ENCODE results near the gene UQCRQ.
"Not testable (repeated sequence)": the region's sequence is repeated elsewhere in the genome, so short reads cannot be mapped to it uniquely, and the experiment has no call there.

Gene UQCRQ

GRCh38 chr5:132849347-132849746 lies 17.1 kb upstream of the UQCRQ start:
- Mint-ChIP-seq H3K4me3 (no peak overlapping the region), H3K4me1 (no peaks in the 10 kb centered on the region), H3K27ac (no peak overlapping the region), H3K9me3 (no peaks in the 10 kb centered on the region), H3K27me3 (no peaks in the 10 kb centered on the region)
- no peak for ATAC-seq
- no peak for DNase-seq

DNA sequence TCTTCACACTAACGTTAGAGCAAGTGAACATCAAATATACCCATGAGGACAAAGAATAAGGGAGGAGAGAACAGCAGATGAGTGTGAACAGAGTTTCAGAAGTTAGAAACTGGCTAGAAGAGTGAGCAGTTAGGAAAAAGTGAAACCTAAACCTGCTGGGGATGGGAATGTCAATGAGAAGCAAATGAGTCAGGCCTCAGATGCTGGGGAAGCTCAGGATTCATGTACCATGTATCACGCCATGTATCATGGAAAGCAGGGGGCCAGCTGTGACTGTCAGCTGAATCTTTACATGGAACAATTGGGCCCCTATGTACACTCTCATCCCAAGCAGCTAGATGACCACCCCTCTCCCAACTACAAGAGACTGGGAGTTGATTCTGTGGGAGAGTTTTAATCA lies 16.4 kb upstream of the UQCRQ start:
- no peak for DNase-seq

GRCh38 chr5:132853323-132853722 lies 13.1 kb upstream of the UQCRQ start:
- Mint-ChIP-seq H3K9me3 (no peaks in the 10 kb centered on the region), H3K27me3 (no peaks in the 10 kb centered on the region)
- no peak for DNase-seq

More for the DNA sequence above, 16.4 kb upstream of the UQCRQ start:
- Mint-ChIP-seq H3K4me3 (no peak overlapping the region), H3K27me3 (no peaks in the 10 kb centered on the region), H3K4me1 (no peaks in the 10 kb centered on the region), H3K9me3 (no peaks in the 10 kb centered on the region), H3K27ac (no peak overlapping the region)
- no peak for ATAC-seq

DNA sequence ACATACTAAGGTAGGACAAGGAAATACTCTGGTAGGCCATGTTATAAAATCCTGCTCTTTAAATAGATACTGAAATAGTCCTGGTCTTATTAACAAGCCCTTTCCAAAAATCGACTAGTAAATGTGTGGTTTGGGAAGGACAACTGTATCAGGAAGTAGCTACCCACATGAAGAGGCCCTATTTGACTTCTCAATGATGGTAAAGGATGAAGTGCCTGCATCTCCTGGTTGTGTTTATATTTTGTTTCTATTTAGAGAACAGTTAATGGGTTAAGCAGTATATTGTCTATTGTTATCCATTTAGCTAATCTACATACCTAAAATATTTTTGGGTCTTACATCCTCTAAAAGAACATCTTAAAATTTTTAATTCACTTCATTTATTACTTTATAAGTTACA lies 12.7 kb upstream of the UQCRQ start:
- H3K4me3 Mint-ChIP-seq: no peak overlapping the region
- no peaks in the 10 kb centered on the region for H3K4me1 Mint-ChIP-seq
- no peaks in the 10 kb centered on the region for H3K9me3 Mint-ChIP-seq
- no peak for DNase-seq
- ATAC-seq: no peak
- no peaks in the 10 kb centered on the region for H3K27me3 Mint-ChIP-seq
- no peak overlapping the region for H3K27ac Mint-ChIP-seq

More at GRCh38 chr5:132853323-132853722, 13.1 kb upstream of the UQCRQ start:
- Mint-ChIP-seq H3K4me1 (no peaks in the 10 kb centered on the region), H3K27ac (no peak overlapping the region), H3K4me3 (no peak overlapping the region)
- ATAC-seq: no peak

DNA sequence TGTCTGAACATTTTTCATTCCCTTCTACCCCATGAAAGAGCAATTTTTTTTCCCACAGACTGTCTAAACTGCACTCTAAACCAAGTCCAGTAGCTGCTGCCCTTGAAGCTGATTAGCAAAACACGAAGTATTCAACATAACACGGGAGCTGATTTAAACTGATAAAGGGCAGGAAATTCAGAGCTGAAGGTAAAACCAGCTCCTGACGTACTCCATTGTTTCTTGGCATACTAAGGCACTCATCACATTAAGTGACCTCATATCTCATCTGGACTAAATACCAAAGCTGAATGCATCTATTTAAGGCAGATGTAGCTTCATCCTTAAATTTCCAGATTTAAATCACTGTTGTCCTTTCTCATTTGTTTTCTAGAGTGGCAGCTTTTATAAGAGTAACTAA lies 12.1 kb upstream of the UQCRQ start:
- no peak for DNase-seq
- no peak overlapping the region for H3K27ac Mint-ChIP-seq
- no peak for ATAC-seq
- H3K9me3 Mint-ChIP-seq: no peaks in the 10 kb centered on the region
- no peak overlapping the region for H3K4me3 Mint-ChIP-seq
- H3K27me3 Mint-ChIP-seq: no peaks in the 10 kb centered on the region
- no peaks in the 10 kb centered on the region for H3K4me1 Mint-ChIP-seq

GRCh38 chr5:132854992-132855391 lies 11.4 kb upstream of the UQCRQ start:
- not testable (repeated sequence) for H3K4me1 Mint-ChIP-seq, DNase-seq, ATAC-seq, H3K27me3 Mint-ChIP-seq, H3K9me3 Mint-ChIP-seq, H3K4me3 Mint-ChIP-seq, H3K27ac Mint-ChIP-seq

GRCh38 chr5:132856011-132856410 lies 10.4 kb upstream of the UQCRQ start:
- no peaks in the 10 kb centered on the region for H3K9me3 Mint-ChIP-seq
- H3K4me1 Mint-ChIP-seq: no peaks in the 10 kb centered on the region
- no peak overlapping the region for H3K27ac Mint-ChIP-seq

DNA sequence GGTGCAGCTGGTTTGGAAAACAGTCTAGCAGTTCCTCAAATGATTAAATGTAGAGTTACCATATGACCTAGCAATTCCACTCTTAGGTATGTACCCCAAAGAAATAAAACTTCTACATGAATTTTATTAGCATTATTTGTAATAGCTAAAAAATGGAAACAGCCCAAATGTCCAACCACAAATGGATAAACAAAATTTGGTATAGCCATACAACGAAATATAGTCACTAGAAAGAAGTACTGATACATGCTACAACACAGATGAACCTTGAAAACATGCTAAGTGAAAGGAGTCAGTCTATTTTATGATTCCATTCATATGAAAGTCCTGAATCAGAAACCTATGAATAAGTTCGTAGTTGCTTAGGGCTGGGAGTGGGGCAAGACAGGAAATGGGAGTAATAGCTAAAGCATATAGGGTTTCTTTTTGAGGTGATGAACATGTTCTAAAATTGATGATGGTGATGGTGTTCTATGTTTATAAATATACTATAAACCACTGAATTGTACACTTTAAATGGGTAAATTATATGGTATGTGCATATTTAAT lies 6.5 kb upstream of the UQCRQ start:
- no peak overlapping the region for H3K4me3 Mint-ChIP-seq
- no peaks in the 10 kb centered on the region for H3K27me3 Mint-ChIP-seq
- no peaks in the 10 kb centered on the region for H3K9me3 Mint-ChIP-seq
- ATAC-seq: no peak
- no peak for DNase-seq
- H3K4me1 Mint-ChIP-seq: no peaks in the 10 kb centered on the region
- H3K27ac Mint-ChIP-seq: no peak overlapping the region

More at GRCh38 chr5:132856011-132856410, 10.4 kb upstream of the UQCRQ start:
- no peak overlapping the region for H3K4me3 Mint-ChIP-seq
- DNase-seq (no peak), ATAC-seq (no peak)
- H3K27me3 Mint-ChIP-seq: no peaks in the 10 kb centered on the region

DNA sequence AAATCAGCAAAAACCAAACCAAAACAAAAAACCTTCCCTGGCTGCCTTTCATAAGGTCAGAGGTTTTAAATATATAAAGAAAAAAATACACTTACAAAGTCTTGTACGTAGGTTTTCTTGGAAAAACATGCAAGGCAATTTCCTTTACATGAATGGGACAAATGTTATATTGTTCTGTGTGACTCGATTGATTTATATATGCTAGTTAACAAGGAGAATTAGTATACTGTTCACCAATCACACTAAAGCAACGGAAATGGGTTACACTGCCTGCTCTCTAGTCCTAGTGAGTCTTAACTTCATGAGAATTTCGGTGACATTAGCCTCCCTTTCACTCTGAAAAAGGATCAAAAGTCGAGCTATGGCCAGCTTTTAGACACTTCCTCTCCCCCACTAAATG lies 5.7 kb upstream of the UQCRQ start:
- Mint-ChIP-seq H3K4me3 (no peak overlapping the region), H3K27me3 (no peaks in the 10 kb centered on the region), H3K9me3 (no peaks in the 10 kb centered on the region), H3K27ac (no peak overlapping the region), H3K4me1 (peaks cover 7% of the 10 kb centered on the region)
- no peak for ATAC-seq
- DNase-seq: no peak

DNA sequence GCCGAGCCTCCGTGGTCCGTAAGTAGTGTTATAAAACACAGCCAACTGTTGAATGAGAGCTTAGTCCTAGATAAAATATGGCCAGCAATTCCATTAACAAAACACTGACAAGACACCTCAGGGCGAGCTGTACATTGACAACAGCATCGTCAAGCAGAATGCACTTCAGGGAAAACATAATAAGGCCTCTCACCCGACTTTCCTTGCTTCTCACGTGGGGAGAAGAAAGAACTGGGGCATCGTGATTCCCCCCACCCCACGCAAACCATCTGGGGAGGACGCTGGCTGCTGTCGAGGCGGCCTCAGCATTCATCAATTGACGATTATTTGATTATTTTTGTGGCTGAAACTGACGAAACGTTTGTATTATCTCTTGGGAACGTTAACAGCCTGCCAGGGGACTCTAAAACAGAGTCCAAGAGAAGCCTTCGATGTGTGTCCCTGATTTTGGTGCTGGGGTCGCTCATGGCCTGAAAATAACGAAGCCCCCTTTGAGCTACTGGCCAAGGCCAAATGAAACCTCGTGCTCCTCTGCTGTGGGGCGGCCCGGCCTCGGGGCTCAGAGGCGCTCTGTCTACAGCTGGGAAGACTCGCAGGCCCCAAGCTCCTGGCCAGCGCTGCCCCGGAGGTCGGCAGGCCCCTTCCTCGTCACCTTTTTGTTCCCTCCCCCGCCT lies 637 bp upstream of the UQCRQ start:
- Mint-ChIP-seq H3K4me1 (peaks cover 41% of the 10 kb centered on the region), H3K4me3 (peak overlapping the region; percentile 97 to 98), H3K9me3 (no peaks in the 10 kb centered on the region), H3K27me3 (no peaks in the 10 kb centered on the region), H3K27ac (peak overlapping the region; percentile 99)
- DNase-seq: no peak
- peak; percentile 64 for ATAC-seq

DNA sequence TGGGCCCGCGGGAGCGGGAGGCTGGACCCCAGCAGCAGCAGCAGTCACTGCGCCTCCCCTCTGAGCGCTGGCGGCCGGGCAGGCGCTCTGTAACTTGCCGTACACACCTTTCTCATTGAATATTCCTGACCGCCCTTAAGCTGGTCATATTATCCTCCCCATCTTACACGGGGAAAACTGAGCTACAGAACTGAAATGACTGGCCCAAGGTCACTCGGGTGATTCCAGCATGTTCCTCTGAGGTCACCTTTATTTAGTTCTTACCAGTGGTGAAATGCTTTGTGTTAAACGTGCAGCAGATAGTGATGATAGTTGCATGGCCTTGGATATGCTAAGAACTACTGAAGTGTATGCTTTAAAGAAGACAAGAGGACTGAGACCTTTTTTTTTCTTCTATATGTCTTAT lies 607 bp downstream of the UQCRQ start:
- Mint-ChIP-seq H3K27ac (peak overlapping the region; percentile 99), H3K27me3 (no peaks in the 10 kb centered on the region), H3K4me3 (peak overlapping the region; percentile 97 to 98), H3K4me1 (peaks cover 41% of the 10 kb centered on the region), H3K9me3 (no peaks in the 10 kb centered on the region)
- no peak for DNase-seq
- ATAC-seq: no peak

- H3K27me3 Mint-ChIP-seq: no peaks in the 10 kb centered on the region
- DNase-seq (no peak), ATAC-seq (no peak)
- peak overlapping the region in 1 of 2 donors; percentile 43 for H3K27ac Mint-ChIP-seq
- no peaks in the 10 kb centered on the region for H3K9me3 Mint-ChIP-seq
- H3K4me3 Mint-ChIP-seq: no peak overlapping the region
- H3K4me1 Mint-ChIP-seq: peaks cover 41% of the 10 kb centered on the region
Measured at GRCh38 chr5:132868754-132869153, 2.3 kb downstream of the UQCRQ start.

DNA sequence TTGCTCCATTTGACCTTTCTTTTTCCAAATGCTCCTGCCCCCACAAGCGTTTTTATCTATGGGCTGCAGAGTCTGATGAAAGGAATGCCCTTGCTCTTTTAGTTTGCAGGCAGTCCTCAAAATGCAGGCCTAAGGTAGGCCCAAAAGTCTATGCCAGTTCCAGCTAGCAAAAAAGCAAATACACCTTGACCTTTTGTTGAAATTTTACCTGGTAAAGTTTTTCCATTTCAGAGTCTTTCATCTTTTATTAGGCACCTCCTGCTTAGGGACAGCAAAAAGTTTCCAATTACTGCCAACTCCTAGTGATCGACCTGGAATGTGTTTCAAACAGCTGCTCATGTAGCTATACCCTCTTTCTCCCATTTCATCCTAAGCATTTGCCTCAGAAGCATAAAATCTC lies 4.4 kb downstream of the UQCRQ start:
- H3K4me1 Mint-ChIP-seq: peaks cover 33% of the 10 kb centered on the region
- H3K4me3 Mint-ChIP-seq: no peak overlapping the region
- no peaks in the 10 kb centered on the region for H3K27me3 Mint-ChIP-seq
- ATAC-seq (no peak), DNase-seq (no peak)
- peak overlapping the region in 1 of 2 donors; percentile 33 for H3K27ac Mint-ChIP-seq
- no peaks in the 10 kb centered on the region for H3K9me3 Mint-ChIP-seq

DNA sequence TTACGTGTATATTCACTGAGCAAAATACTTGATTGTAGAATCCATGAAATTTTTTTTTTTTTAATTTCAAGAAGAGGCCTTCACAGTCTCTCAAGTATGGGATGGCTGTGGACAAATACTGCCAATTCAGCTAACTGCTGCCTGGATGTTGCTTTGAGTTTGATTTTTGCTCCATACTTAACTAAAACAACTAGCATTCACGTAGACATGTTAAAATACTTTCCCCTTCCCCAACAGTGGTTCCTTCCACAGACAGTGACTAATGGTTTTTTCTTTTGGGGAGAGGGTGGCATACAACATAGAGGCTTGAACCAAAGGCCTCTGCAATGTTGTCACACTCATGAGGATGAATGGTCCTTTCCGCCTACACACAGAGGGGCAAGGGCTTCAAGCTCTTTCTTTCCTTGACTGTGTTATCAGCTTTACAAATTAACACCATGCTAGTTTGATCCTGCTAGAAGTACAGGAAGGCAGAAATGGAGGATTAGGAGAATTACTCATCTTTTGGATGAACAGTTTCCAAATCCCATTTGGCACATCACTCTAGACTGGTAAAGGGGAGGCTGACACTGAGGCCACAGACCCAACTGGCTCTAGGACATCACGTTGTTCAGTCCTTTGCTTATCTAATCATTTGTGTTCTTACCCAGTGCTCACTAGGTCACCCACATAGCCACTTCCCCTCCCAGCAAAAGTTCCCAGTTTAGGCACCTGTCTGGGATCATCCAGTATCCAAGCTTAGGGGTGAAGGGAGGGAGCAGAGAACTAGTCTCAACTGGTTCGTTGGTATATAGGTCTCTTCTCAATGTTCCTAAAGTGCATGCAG lies 5.2 kb downstream of the UQCRQ start:
- H3K4me3 Mint-ChIP-seq: no peak overlapping the region
- ATAC-seq: no peak
- DNase-seq: no peak
- no peaks in the 10 kb centered on the region for H3K9me3 Mint-ChIP-seq
- H3K4me1 Mint-ChIP-seq: peaks cover 28% of the 10 kb centered on the region
- H3K27me3 Mint-ChIP-seq: no peaks in the 10 kb centered on the region
- H3K27ac Mint-ChIP-seq: no peak overlapping the region

GRCh38 chr5:132872788-132873118 lies 6.3 kb downstream of the UQCRQ start:
- H3K4me3 Mint-ChIP-seq: no peak overlapping the region
- ATAC-seq (no peak), DNase-seq (no peak)
- H3K9me3 Mint-ChIP-seq: no peaks in the 10 kb centered on the region
- peak overlapping the region in 1 of 2 donors; percentile 9 for H3K27ac Mint-ChIP-seq
- H3K4me1 Mint-ChIP-seq: peaks cover 20% of the 10 kb centered on the region
- no peaks in the 10 kb centered on the region for H3K27me3 Mint-ChIP-seq
